CD14-positive monocyte (primary cell): ENCODE data around the gene TMEM170A. TPM values are rescaled to one million over a fixed set of nuclear protein-coding genes. Genes with fewer than 3 reads are reported as not detected.

Experiments used
- DNase-seq, 3 donors: peaks; one replicate each; pipeline ENCODE4 v3.0.0-alpha.2; 2011 to 2022
- H2AFZ ChIP-seq: 2 replicates; pipeline ENCODE4 v1.6.0; 2012; ENCODE audit warnings: mild to moderate bottlenecking, low read depth, low read length, inconsistent platforms; ENCODE audit not compliant: insufficient read depth, poor library complexity, severe bottlenecking
- H3K27ac ChIP-seq, 2 donors: 1 replicate in 1 of 2; 2 replicates in 1 of 2; pipeline ENCODE4 v1.5.1; 2012 to 2013; ENCODE audit warnings: low read length in 2 of 2, control low read depth in 1 of 2, inconsistent platforms in 1 of 2, low read depth in 1 of 2, mild to moderate bottlenecking in 1 of 2
- H3K27me3 ChIP-seq, 2 donors: one replicate each; pipeline versions ENCODE4 v1.6.0 to v1.6.1; 2011 to 2013; ENCODE audit warnings: low read length in 2 of 2; ENCODE audit not compliant: control insufficient read depth in 2 of 2, insufficient read depth in 2 of 2
- H3K36me3 ChIP-seq, 2 donors: replicated peaks in 1 of 2; 1 replicate in 1 of 2; 2 replicates in 1 of 2; pipeline versions ENCODE4 v1.5.1 to v1.6.1; 2012 to 2013; ENCODE audit warnings: low read length in 2 of 2, control low read depth in 1 of 2, inconsistent platforms in 1 of 2, mild to moderate bottlenecking in 1 of 2; ENCODE audit not compliant: insufficient read depth in 2 of 2, control insufficient read depth in 1 of 2
- H3K4me1 ChIP-seq, 2 donors: 1 replicate in 1 of 2; 2 replicates in 1 of 2; pipeline versions ENCODE4 v1.5.1 to v1.6.1; 2012 to 2013; ENCODE audit warnings: low read length in 2 of 2, control low read depth in 1 of 2, inconsistent platforms in 1 of 2, mild to moderate bottlenecking in 1 of 2, moderate library complexity in 1 of 2; ENCODE audit not compliant: insufficient read depth in 2 of 2, control insufficient read depth in 1 of 2
- H3K4me2 ChIP-seq: replicated peaks from 2 replicates; pipeline ENCODE3; 2012; ENCODE audit warnings: low read length, moderate library complexity, mild to moderate bottlenecking; ENCODE audit not compliant: poor library complexity, severe bottlenecking; ENCODE audit errors: extremely low read depth
- H3K4me3 ChIP-seq, 3 experiments: fragments of 200-600 bp in 1 of 3; sonication (generic) in 1 of 3; replicated peaks in 1 of 3; 1 replicate in 2 of 3; 2 replicates in 1 of 3; pipeline ENCODE4 v1.5.1; 2011 to 2013; ENCODE audit warnings: low read length in 3 of 3, mild to moderate bottlenecking in 3 of 3, control low read depth in 2 of 3, low read depth in 2 of 3, inconsistent platforms in 1 of 3, moderate library complexity in 1 of 3
- H3K79me2 ChIP-seq: 2 replicates; pipeline ENCODE4 v1.6.0; 2012; ENCODE audit warnings: mild to moderate bottlenecking, control low read depth, inconsistent platforms, low read length, moderate library complexity; ENCODE audit not compliant: insufficient read depth
- H3K9ac ChIP-seq: 2 replicates; pipeline ENCODE4 v1.6.0; 2017; ENCODE audit warnings: low read length, mild to moderate bottlenecking; ENCODE audit not compliant: insufficient read depth, poor library complexity, severe bottlenecking
- H3K9me3 ChIP-seq, 2 donors: replicated peaks in 1 of 2; 1 replicate in 1 of 2; 2 replicates in 1 of 2; pipeline versions ENCODE4 v1.5.1 to v1.6.1; 2012 to 2013; ENCODE audit warnings: low read length in 2 of 2, control low read depth in 1 of 2; ENCODE audit not compliant: control insufficient read depth in 1 of 2, insufficient read depth in 1 of 2
- H4K20me1 ChIP-seq: 2 replicates; pipeline ENCODE4 v1.6.0; 2012; ENCODE audit warnings: mild to moderate bottlenecking, low read length, control low read depth, moderate library complexity; ENCODE audit not compliant: insufficient read depth
- H3K27ac Mint-ChIP-seq, 7 donors: one replicate each; pipeline ENCODE4 v1.8.0; 2020; ENCODE audit warnings: mild to moderate bottlenecking in 7 of 7, mixed read lengths in 7 of 7, moderate library complexity in 6 of 7, inconsistent platforms in 2 of 7
- H3K27me3 Mint-ChIP-seq, 3 donors: one replicate each; pipeline ENCODE4 v1.8.0; 2021 to 2022; ENCODE audit warnings: low read depth in 3 of 3, mild to moderate bottlenecking in 3 of 3, mixed read lengths in 3 of 3, moderate library complexity in 3 of 3, inconsistent platforms in 1 of 3
- H3K36me3 Mint-ChIP-seq, 2 donors: one replicate each; pipeline ENCODE4 v1.8.0; 2020; ENCODE audit warnings: mixed read lengths in 2 of 2, inconsistent platforms in 1 of 2, mild to moderate bottlenecking in 1 of 2
- H3K4me1 Mint-ChIP-seq: one replicate; pipeline ENCODE4 v1.8.0; 2020; ENCODE audit warnings: mild to moderate bottlenecking, mixed read lengths
- H3K4me3 Mint-ChIP-seq, 2 donors: one replicate each; pipeline ENCODE4 v1.8.0; 2020; ENCODE audit warnings: mild to moderate bottlenecking in 2 of 2, mixed read lengths in 2 of 2, moderate library complexity in 1 of 2
- H3K9me3 Mint-ChIP-seq, 7 donors: one replicate each; pipeline ENCODE4 v1.8.0; 2020 to 2022; ENCODE audit warnings: mixed read lengths in 7 of 7, mild to moderate bottlenecking in 6 of 7, moderate library complexity in 6 of 7, inconsistent platforms in 2 of 7
- CTCF ChIP-seq: fragments of 200-600 bp; IDR thresholded peaks from one replicate; pipeline ENCODE4 v1.8.0; 2022; ENCODE audit warnings: antibody characterized with exemption, mild to moderate bottlenecking
- WGBS: methylation state at CpG from one replicate; pipeline ENCODE4 v1.1.5; 2013; ENCODE audit warnings: missing lambda C conversion rate; ENCODE audit not compliant: insufficient coverage; 5-methylcytosine and 5-hydroxymethylcytosine counted together
- intact Hi-C, 2 donors: fragments of 100-400 bp; cut with micrococcal nuclease; formaldehyde crosslinking; loops; one replicate each; pipeline versions ENCODE4 v1.15.0 to v1.15.1; 2023
- polyA plus RNA-seq, 3 donors: library from polyadenylated mRNA; depleted of rRNA in 1 of 3; unstranded in 2 of 3; stranded (reverse) in 1 of 3; fragments of 300-500 nt in 2 of 3; fragments of >200 nt in 1 of 3; fragmentation: Illumina TruSeq in 2 of 3; gene quantifications; 1 replicate in 2 of 3; 2 replicates in 1 of 3; pipeline ENCODE4 v1.2.3, GENCODE V29; 2012 to 2021

The TMEM170A gene
- polyA plus RNA-seq, 3 donors: 17.9 to 31.6 (median 25.4) TPM

DNA sequence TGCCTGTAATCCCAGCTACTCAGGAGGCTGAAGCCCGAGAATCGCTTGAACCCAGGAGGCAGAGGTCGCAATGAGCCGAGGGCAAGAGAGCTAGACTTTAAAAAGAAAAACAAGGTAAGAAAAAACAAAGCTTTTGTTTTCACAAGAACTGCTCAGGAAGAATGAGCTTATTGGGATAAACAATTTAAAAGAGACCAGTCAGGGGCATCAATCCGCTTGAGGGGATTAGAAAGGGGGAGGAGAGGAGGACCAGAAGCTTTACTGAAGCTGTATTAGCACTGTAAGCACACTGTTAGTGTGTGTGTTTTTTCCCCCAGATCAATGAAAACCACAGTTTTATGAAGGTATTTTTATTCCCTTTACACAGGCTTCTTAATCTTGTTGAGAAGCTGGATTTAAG lies 8.8 kb downstream of the TMEM170A start:
- Mint-ChIP-seq H3K27ac (peak overlapping the region in 1 of 7 donors; percentile 76), H3K4me1 (peaks cover 6% of the 10 kb centered on the region), H3K36me3 (peaks cover 20 to 31% of the 10 kb centered on the region in 2 donors), H3K4me3 (no peak overlapping the region), H3K27me3 (no peaks in the 10 kb centered on the region), H3K9me3 (no peaks in the 10 kb centered on the region)
- Histone ChIP-seq H3K36me3 (peaks cover 12 to 20% of the 10 kb centered on the region in 2 donors), H4K20me1 (peaks cover 95% of the 10 kb centered on the region), H3K9ac (no peak overlapping the region), H3K27me3 (no peaks in the 10 kb centered on the region), H3K4me2 (no peak overlapping the region), H3K9me3 (no peaks in the 10 kb centered on the region), H2AFZ (no peak overlapping the region), H3K4me1 (no peaks in the 10 kb centered on the region), H3K79me2 (peaks cover 97% of the 10 kb centered on the region), H3K27ac (no peak overlapping the region), H3K4me3 (no peak overlapping the region)
- TF ChIP-seq CTCF: no peak
- intact Hi-C loops: no loop called here
- WGBS: 97% methylated on average over 4 of the region's 5 CpGs
- DNase-seq: no peak

- DNase-seq: no peak
- H3K9me3 Mint-ChIP-seq: no peaks in the 10 kb centered on the region
- Histone ChIP-seq H4K20me1 (peaks cover 82% of the 10 kb centered on the region), H3K36me3 (peaks cover 19 to 35% of the 10 kb centered on the region in 2 donors), H2AFZ (no peak overlapping the region), H3K4me2 (no peak overlapping the region), H3K79me2 (peaks cover 73% of the 10 kb centered on the region), H3K9me3 (no peaks in the 10 kb centered on the region), H3K4me1 (no peaks in the 10 kb centered on the region), H3K27ac (no peak overlapping the region), H3K4me3 (no peak overlapping the region), H3K27me3 (no peaks in the 10 kb centered on the region), H3K9ac (no peak overlapping the region)
- H3K27me3 Mint-ChIP-seq: no peaks in the 10 kb centered on the region
- H3K27ac Mint-ChIP-seq: peak overlapping the region in 1 of 7 donors; percentile 11
- TF ChIP-seq CTCF: no peak
- H3K4me1 Mint-ChIP-seq: no peaks in the 10 kb centered on the region
- no peak overlapping the region for H3K4me3 Mint-ChIP-seq
- H3K36me3 Mint-ChIP-seq: peaks cover 30 to 45% of the 10 kb centered on the region in 2 donors
- 97% methylated on average over 12 of the region's 12 CpGs for WGBS
- intact Hi-C loops: no loop called here
These were observed 11.9 kb downstream of the TMEM170A start for GRCh38 chr16:75452464-75453190.
